Transverse colon (tissue), 3 donors: ENCODE data around the gene NDRG2.

Source experiments
- CTCF ChIP-seq, 5 experiments: fragments of 200-600 bp in 3 of 5; fragments of 450-650 bp in 2 of 5; sonication (generic) in 3 of 5; IDR thresholded peaks; 1 replicate in 2 of 5; 2 replicates in 3 of 5; pipeline ENCODE4 v1.5.1; 2016 to 2017; ENCODE audit warnings: antibody characterized with exemption in 5 of 5, inconsistent platforms in 3 of 5, mild to moderate bottlenecking in 2 of 5, moderate library complexity in 1 of 5
- POLR2A ChIP-seq: fragments of 450-650 bp; IDR thresholded peaks from one replicate; pipeline ENCODE4 v1.6.1; 2016; ENCODE audit warnings: antibody characterized with exemption, mild to moderate bottlenecking, moderate library complexity

GRCh38 chr14:20971705-20972021, 53.2 kb downstream of the NDRG2 start:
- no peak for TF ChIP-seq CTCF (IDR thresholded peaks at IDR 0.05)
- TF ChIP-seq POLR2A: no peak
